ENCODE data around the gene SNRPD2.

The SNRPD2 gene

GRCh38 chr19:45657520-45658167 is 34.1 kb downstream of the SNRPD2 start:
- no peak for DNase-seq (ENCODE audit: low read depth in 2 of 2)

GRCh38 chr19:45655073-45655472 is 36.7 kb downstream of the SNRPD2 start:
- no peak for DNase-seq (ENCODE audit: low read depth in 2 of 2)

GRCh38 chr19:45653634-45654033 is 38.1 kb downstream of the SNRPD2 start:
- DNase-seq (ENCODE audit: low read depth in 2 of 2), result no peak

GRCh38 chr19:45650722-45651121 is 41.0 kb downstream of the SNRPD2 start:
- no peak for DNase-seq (ENCODE audit: low read depth in 2 of 2)

GRCh38 chr19:45646345-45646698 is 45.4 kb downstream of the SNRPD2 start:
- DNase-seq (ENCODE audit: low read depth in 2 of 2), result no peak

- DNase-seq (ENCODE audit: low read depth in 2 of 2), result peak in 1 of 2 donors; percentile 56
Observed at GRCh38 chr19:45645631-45646344, 46.0 kb downstream of the SNRPD2 start.

GRCh38 chr19:45645068-45645630 is 46.6 kb downstream of the SNRPD2 start:
- DNase-seq (ENCODE audit: low read depth in 2 of 2), result no peak

- DNase-seq (ENCODE audit: low read depth in 2 of 2), result no peak
Observed at GRCh38 chr19:45643927-45644771, 47.6 kb downstream of the SNRPD2 start.

GRCh38 chr19:45643024-45643926 is 48.5 kb downstream of the SNRPD2 start:
- peak; percentile 77 to 96 for DNase-seq (ENCODE audit: low read depth in 2 of 2)

- peak in 1 of 2 donors; percentile 57 for DNase-seq (ENCODE audit: low read depth in 2 of 2)
Observed at GRCh38 chr19:45641274-45642105, 50.3 kb downstream of the SNRPD2 start.

- peak in 1 of 2 donors; percentile 21 for DNase-seq (ENCODE audit: low read depth in 2 of 2)
Observed at GRCh38 chr19:45640849-45641273, 50.9 kb downstream of the SNRPD2 start.

- peak in 1 of 2 donors; percentile 27 for DNase-seq (ENCODE audit: low read depth in 2 of 2)
Observed at GRCh38 chr19:45638930-45639729, 52.6 kb downstream of the SNRPD2 start, which contains the start of gene EML2. TSS of gene EML2 (minus strand) at chr19:45639397. CDS start at chr19:45639376, 21 bp downstream.

GRCh38 chr19:45637890-45638667 is 53.7 kb downstream of the SNRPD2 start:
- no peak for DNase-seq (ENCODE audit: low read depth in 2 of 2)

Measured in stimulated activated CD4-positive, alpha-beta T cell treated with anti-CD3 and anti-CD28 coated beads, Interleukin-1b, Interleukin-23, amount 100 ng/mL, for 1 hour (primary cell).